ENCODE measurements around the gene ELAC1. TPM values are rescaled to one million over a fixed set of nuclear protein-coding genes. Genes with fewer than 3 reads are reported as not detected.

The ELAC1 gene
- total and polyA plus RNA-seq, 2 experiments from 2014 or later: 6.2 to 13.1 TPM

GRCh38 chr18:50982802-50983179 is 15.0 kb downstream of the ELAC1 start:
- Histone ChIP-seq H3F3A (ENCODE audit: insufficient read depth) (peaks cover 18% of the 10 kb centered on the region), H3K4me3 (no peak overlapping the region), H3K27ac (no peak overlapping the region), H3K27me3 (replicated peaks; ENCODE audit: insufficient read depth) (no peaks in the 10 kb centered on the region), H3K36me3 (ENCODE audit: low read depth) (peaks cover 7% of the 10 kb centered on the region), H3K9ac (no peak overlapping the region), H2AFZ (no peak overlapping the region), H3K4me2 (ENCODE audit: unreplicated experiment) (no peak overlapping the region), H3K9me2 (ENCODE audit: insufficient read depth) (no peaks in the 10 kb centered on the region), H3K9me3 (ENCODE audit: low read depth) (no peaks in the 10 kb centered on the region), H3K79me2 (ENCODE audit: insufficient read depth) (0 out of 2 replicates have a peak, but pooled peaks cover 4% of the 10 kb centered on the region), H4K20me1 (ENCODE audit: insufficient read depth) (no peaks in the 10 kb centered on the region), H3K4me1 (ENCODE audit: insufficient read depth) (peaks cover 24% of the 10 kb centered on the region)
- no peak for TF ChIP-seq EZH2phosphoT487 (IDR thresholded peaks at IDR 0.05; ENCODE audit: insufficient read depth, low read depth)
- TF ChIP-seq EZH2 (IDR thresholded peaks at IDR 0.05; ENCODE audit: insufficient read depth, poor library complexity, severe bottlenecking): no peak
- peak; percentile 25 for DNase-seq
- in situ Hi-C loops (cut with MboI): no loop called here
- WGBS, 2 experiments (ENCODE audit: low coverage in 1 of 2, low lambda C conversion rate in 2 of 2, missing lambda C conversion rate in 2 of 2): 96 to 100% methylated on average over 3 of the region's 3 CpGs

GRCh38 chr18:50986360-50987087 is 18.7 kb downstream of the ELAC1 start:
- Histone ChIP-seq H3K27me3 (replicated peaks; ENCODE audit: insufficient read depth) (no peaks in the 10 kb centered on the region), H2AFZ (no peak overlapping the region), H3K4me1 (ENCODE audit: insufficient read depth) (peaks cover 19% of the 10 kb centered on the region), H3K9me3 (ENCODE audit: low read depth) (no peaks in the 10 kb centered on the region), H4K20me1 (ENCODE audit: insufficient read depth) (no peaks in the 10 kb centered on the region), H3K27ac (peak overlapping the region; percentile 57), H3K79me2 (ENCODE audit: insufficient read depth) (no peaks in the 10 kb centered on the region), H3K4me3 (no peak overlapping the region), H3K36me3 (ENCODE audit: low read depth) (no peaks in the 10 kb centered on the region), H3F3A (ENCODE audit: insufficient read depth) (peaks cover 21% of the 10 kb centered on the region), H3K9me2 (ENCODE audit: insufficient read depth) (no peaks in the 10 kb centered on the region), H3K9ac (no peak overlapping the region), H3K4me2 (ENCODE audit: unreplicated experiment) (peak overlapping the region; percentile 16)
- peak; percentile 84 for DNase-seq
- 3 to 4% methylated on average over 2 of the region's 2 CpGs for WGBS, 2 experiments (ENCODE audit: low coverage in 1 of 2, low lambda C conversion rate in 2 of 2, missing lambda C conversion rate in 2 of 2)
- in situ Hi-C loops (cut with MboI): no loop called here
- TF ChIP-seq EZH2 (IDR thresholded peaks at IDR 0.05; ENCODE audit: insufficient read depth, poor library complexity, severe bottlenecking) (no peak), EZH2phosphoT487 (IDR thresholded peaks at IDR 0.05; ENCODE audit: insufficient read depth, low read depth) (no peak)

GRCh38 chr18:50987261-50987660 is 19.4 kb downstream of the ELAC1 start:
- Histone ChIP-seq H4K20me1 (ENCODE audit: insufficient read depth) (no peaks in the 10 kb centered on the region), H3K9me2 (ENCODE audit: insufficient read depth) (no peaks in the 10 kb centered on the region), H3K36me3 (ENCODE audit: low read depth) (no peaks in the 10 kb centered on the region), H3K4me3 (no peak overlapping the region), H3K79me2 (ENCODE audit: insufficient read depth) (no peaks in the 10 kb centered on the region), H3K4me1 (ENCODE audit: insufficient read depth) (peaks cover 19% of the 10 kb centered on the region), H3K27me3 (replicated peaks; ENCODE audit: insufficient read depth) (no peaks in the 10 kb centered on the region), H2AFZ (no peak overlapping the region), H3K9ac (no peak overlapping the region), H3F3A (ENCODE audit: insufficient read depth) (peaks cover 21% of the 10 kb centered on the region), H3K27ac (peak overlapping the region; percentile 57), H3K9me3 (ENCODE audit: low read depth) (no peaks in the 10 kb centered on the region), H3K4me2 (ENCODE audit: unreplicated experiment) (peak overlapping the region; percentile 16)
- peak; percentile 25 for DNase-seq
- TF ChIP-seq EZH2phosphoT487 (IDR thresholded peaks at IDR 0.05; ENCODE audit: insufficient read depth, low read depth): no peak
- no peak for TF ChIP-seq EZH2 (IDR thresholded peaks at IDR 0.05; ENCODE audit: insufficient read depth, poor library complexity, severe bottlenecking)
- in situ Hi-C loops (cut with MboI): no loop called here
- whole genome bisulfite sequencing, 2 experiments (ENCODE audit: low coverage in 1 of 2, low lambda C conversion rate in 2 of 2, missing lambda C conversion rate in 2 of 2): 11 to 16% methylated on average over 2 of the region's 2 CpGs

DNA sequence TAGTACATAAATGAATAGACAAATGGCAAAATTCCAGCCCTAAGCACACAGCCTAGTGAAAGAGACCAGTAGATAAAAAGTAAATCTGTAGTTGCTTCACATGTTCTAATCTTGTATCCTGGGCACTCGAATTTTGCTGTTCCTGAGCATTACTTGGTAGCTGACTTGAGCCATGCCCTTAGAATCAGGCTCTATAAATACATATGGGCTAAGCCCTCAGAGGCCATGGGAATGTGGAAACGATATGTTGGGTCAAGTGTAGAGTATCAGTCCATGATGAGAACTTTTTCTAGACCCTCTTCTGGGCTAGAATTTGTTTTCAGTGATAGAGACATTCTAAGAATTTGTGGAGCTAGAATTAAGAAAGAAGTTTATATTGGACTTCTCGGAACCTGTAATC is 21.9 kb downstream of the ELAC1 start:
- Histone ChIP-seq H3K9me2 (ENCODE audit: insufficient read depth) (no peaks in the 10 kb centered on the region), H3K4me1 (ENCODE audit: insufficient read depth) (peaks cover 19% of the 10 kb centered on the region), H3K36me3 (ENCODE audit: low read depth) (no peaks in the 10 kb centered on the region), H3K4me2 (ENCODE audit: unreplicated experiment) (no peak overlapping the region), H3K27ac (no peak overlapping the region), H3K9ac (no peak overlapping the region), H3K27me3 (replicated peaks; ENCODE audit: insufficient read depth) (no peaks in the 10 kb centered on the region), H4K20me1 (ENCODE audit: insufficient read depth) (no peaks in the 10 kb centered on the region), H3K9me3 (ENCODE audit: low read depth) (no peaks in the 10 kb centered on the region), H3K4me3 (no peak overlapping the region), H3K79me2 (ENCODE audit: insufficient read depth) (no peaks in the 10 kb centered on the region), H2AFZ (no peak overlapping the region), H3F3A (ENCODE audit: insufficient read depth) (peaks cover 21% of the 10 kb centered on the region)
- no peak for DNase-seq
- TF ChIP-seq EZH2 (IDR thresholded peaks at IDR 0.05; ENCODE audit: insufficient read depth, poor library complexity, severe bottlenecking): no peak
- WGBS, 2 experiments (ENCODE audit: low coverage in 1 of 2, low lambda C conversion rate in 2 of 2, missing lambda C conversion rate in 2 of 2): 86 to 94% methylated on average over 3 of the region's 3 CpGs
- in situ Hi-C loops (cut with MboI): no loop called here
